CD4-positive, alpha-beta T cell treated with Interleukin-15 for 1 hour (primary cell): ENCODE data around the gene LRRC4B.

Experiments used
- DNase-seq: peaks from one replicate; pipeline ENCODE4 v3.0.0-alpha.2; 2020

Gene LRRC4B

DNA sequence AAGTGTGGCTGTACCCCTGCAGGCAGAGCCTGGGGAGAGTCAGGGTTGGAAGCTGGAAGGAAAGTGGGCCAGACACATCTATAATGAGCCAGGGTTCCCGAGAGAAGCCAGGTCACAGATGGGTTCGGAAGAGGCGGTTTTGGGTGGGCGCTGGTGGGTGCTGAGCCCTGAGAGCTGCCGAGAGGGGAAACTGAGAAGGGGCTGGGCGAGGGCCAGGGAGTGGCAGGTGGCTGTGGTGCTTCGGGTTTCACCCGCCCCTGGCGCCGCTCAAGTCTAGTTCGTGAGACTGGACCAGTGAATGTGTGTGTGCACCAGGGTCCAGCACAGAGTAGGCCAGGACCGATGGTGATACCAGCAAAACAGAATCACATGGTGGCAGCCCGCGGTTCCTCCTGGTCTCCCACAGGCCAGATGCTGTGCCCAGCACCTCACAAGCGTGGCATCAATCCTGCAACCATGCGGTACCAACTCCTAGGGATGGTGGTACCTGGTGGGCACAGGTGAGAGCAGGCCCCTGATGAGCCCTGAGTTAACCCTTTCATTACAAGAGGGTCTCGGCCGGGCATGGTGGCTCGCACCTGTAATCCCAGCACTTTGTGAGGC is 1.8 kb upstream of the LRRC4B start:
- no peak for DNase-seq

DNA sequence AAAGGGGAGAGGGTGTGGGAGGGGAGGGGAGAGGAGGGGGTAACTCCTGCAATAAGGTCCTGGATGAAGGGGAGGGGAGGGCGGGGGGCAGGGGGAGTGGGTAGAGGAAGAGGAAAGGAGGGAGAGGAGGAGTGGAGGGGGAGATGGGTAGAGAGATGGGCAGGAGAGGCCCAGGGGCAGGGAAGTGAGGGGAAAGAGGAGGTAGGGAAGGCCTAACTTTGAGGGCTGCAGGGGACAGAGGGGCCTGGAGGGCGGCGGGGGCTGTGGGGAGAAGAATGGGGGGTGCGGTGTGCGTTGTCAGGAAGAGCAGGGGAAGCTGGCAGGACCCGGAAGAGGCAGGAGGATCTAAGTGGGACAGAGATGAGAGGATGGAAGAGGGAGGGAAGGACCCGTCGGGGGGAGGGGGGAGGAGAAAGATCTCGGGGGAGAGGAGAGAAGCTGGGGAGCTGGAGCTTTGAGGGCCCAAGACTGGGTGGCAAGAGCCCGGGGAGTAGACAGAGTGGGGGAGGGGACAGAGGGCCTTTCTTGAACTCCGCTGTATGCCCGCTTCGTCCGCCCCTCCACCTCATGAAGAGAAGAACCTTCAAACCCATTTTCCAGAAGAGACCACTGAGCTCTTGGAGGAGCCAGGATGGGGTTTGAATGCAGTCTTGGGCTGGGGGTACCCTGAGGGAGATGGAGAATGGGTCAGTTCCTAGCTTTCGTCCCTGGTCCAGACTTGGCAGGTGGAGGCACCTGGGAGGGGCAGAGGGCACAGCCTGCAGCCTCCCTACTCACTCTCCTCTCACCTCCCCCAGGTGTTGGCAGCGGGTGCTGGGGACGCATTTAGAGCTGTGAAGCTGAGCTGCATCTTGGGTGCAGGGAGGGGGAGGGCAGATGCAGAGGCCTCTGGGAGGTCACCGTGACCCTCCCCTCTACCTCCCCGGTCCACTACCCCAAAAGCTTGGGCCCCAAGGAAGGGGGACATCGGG is 778 bp upstream of the LRRC4B start:
- DNase-seq, result no peak

DNA sequence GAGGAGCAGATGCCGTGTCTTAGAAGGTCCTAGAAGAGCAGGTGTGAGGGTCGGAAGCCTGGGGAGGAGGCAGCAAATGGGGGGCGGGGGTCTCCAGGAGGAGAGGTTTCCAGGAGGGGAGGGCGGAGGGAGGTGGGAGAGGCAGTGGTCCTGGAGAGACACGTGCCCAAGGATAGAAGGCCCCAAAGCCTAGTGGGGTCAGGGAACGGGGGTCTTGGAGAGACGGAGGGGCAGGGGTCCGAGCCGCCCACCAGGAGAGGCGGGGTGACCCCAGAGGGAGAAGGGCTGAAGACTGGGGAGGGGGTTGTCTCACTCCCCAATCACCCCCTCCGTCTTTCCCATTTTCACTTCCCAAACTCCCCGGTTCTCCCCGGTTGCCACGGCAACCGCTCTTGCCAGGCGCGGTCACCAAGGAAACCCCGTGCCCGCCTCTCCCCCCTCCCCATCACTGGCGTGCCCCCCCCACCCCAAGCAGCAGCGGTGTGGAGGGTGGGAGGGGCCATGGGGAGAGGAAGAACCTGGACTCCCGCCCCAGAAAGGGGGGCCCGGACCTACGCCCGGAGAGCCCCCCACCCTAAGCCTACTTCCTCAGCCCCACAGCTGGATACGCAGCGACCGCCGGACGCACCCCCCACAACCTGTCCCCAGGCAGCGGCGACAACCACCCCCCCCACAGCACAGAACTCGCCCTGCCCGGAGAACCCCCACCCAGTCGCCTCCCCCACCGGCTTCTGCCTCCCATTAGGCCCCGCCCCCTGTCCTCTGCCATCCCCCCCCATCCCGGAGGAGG is 988 bp downstream of the LRRC4B start:
- DNase-seq, result no peak

DNA sequence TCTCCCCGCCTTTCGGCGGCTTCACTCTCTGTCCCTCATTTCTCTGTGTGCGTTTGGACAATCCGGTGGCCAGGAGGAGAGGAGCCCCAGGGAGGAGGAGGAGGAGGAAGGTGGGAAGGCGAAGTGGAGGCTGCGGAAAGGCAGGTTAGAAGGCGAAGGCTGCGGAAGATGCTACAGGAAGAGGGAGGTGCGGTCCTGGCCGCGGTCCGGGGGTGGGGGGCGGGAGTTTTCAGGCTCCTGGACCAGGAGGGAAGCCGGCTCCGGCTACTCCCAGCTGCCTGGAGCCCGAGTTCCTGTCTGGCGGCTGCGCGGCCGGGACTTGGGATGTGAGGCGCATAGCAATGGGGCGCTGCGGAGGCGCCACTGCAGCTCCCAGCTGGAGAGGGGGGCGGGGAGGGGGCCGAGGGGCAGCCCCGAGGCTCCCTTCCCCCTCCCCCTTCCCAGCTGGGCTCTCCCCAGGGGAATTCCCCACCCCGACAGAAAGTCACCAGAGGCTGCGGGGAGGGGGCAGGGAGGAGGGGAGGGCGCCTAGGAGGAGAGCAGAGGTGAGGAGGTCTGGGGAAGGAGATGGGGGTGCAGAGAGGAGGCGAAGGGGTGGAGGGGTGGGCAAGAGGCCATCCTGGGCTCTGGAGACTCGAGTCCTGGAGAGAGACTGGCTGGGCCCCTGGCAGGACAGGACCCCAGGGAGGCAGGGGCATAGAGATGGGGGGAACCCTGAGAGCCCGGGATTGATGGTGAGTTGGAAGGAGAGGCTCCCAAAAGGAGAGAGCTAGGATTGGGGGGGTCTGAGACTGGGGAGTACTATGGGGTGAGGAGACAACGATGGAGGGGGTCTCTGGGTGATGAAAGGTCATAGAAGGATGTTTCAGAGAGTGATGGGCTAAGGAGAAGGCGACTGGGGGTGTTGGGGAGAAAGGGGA is 2.0 kb downstream of the LRRC4B start:
- no peak for DNase-seq

DNA sequence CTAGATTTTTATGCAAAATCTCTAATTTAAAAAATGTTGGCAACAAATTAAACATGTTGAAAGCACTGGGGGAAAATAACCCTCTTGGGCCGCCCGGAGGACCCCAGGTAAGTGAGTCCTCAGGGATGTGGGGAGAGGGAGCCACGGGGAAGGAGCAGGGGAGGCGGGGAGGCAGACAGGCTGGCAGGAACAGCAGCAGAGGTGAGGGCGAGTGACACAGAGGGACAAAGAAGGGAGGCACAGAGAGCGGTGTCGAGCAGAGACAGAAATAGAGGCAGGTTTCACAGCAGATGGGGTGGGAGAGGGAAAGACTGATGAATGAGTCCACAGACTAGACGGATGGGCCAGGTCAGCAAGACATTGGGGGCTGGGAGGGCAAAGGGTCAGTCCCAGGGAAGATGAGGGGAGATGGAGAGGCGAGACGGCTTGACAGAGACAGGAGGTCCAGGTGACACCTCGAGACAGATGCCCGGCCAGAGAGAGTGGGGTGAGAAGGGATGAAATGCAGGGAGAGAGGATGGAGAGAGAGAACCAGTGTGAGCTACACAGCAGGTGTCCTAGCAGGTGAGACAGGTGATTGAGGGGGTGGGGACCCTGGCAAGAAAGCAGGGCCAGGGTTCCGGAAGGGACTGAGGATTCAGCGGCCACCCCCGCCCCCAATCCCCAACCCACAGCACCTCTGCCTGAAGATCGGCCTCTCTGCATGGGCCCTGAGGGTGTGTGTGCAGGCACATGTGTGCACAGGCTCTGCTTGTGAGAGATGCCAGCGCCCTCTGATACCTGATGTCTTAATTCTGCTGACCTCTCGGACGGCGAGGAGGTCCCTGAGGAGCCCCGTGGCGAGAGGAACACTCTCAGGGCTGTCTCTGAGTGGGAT is 3.8 kb downstream of the LRRC4B start:
- no peak for DNase-seq

DNA sequence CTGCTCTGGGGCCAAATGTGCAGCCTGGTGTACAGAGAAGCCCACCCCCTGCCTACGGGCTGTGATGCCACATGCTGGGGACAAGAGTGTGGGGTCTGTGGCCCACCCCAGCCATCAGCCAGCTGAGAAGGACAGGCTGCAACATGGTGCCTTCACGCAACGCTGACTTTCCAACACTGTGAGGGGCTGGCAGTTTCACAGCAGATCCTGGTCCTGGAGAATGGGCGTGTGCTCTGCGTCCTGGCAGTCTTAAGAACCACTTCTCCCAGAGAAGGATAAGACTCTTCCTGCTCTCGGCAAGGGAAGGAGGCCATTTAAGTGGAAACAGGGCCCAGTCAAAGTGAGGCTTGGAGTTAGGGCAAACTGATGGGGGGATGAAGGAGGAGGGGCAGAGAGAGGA is 4.6 kb downstream of the LRRC4B start:
- no peak for DNase-seq

DNA sequence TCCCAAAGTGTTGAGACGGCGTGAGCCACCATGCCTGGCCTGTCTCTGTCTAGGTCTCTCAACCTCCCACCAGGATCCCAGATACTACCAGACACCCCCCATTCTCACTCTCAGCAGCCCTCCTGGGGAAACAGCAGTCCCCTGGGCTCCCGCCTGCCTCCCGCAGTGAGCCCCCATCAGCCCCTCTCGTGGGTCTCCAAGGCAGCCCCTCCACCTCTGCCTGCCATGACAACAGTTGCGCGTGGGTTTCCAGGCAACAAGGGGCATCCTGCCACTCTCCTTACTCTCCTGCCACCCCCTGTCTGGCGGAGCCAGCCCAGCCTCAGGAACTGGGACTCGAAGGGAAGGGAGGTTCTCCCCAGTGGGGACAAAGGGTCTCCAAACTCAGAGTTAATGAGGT is 5.2 kb downstream of the LRRC4B start:
- DNase-seq, result no peak

DNA sequence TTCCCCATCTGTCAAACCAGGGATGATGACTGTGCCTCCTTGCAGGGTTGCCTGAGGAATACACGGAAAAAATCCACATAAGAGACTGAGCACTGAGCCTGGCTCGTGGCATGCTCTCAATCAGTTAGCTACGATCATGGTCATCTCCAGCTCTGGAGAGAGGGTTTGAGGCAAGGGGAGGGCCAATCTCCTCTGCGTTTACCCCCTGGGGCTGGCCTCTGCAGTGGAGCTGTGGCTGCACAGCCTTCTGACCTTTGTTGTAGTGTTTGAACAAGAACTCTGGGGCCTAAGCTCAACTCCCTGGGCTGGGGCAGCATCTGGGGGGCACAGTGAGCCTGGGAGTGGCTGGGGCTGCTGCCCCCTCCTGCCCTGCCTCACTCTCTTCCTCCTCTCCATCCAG is 5.9 kb downstream of the LRRC4B start:
- no peak for DNase-seq

DNA sequence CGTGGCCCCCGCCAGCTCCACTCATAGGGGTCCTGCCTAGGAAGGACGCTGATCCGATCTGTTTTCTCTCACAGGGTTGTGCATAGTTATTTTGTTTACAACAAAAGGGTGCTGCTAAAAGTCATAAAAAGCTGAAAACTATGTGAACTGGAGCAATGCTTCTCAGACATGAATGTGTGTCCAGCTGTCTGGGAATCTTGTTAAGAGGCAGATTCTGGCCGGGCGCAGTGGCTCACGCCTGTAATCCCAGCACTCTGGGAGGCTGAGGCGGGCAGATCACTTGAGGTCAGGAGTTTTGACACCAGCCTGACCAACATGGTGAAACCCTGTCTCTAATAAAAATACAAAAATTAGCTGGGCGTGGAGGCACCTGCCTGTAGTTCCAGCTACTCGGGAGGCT is 8.6 kb downstream of the LRRC4B start:
- no peak for DNase-seq

DNA sequence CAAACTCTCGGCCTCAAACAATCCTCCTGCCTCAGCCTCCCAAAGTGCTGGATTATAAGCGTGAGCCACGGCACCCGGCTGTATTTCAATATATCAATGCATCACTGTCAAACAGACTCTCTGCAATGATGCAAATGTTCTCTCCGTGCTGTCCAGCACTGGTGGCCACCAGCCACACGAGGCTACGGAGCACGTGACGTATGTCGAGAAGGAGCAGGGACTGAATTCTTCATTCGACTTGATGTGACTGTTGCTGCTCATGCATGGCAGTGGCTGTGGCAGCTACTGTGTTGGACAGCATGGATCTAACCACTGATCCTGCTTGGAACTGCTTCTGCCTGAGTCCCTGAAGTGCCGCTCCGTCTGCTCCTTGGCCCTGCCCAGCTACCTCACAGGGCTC is 9.8 kb downstream of the LRRC4B start:
- no peak for DNase-seq

DNA sequence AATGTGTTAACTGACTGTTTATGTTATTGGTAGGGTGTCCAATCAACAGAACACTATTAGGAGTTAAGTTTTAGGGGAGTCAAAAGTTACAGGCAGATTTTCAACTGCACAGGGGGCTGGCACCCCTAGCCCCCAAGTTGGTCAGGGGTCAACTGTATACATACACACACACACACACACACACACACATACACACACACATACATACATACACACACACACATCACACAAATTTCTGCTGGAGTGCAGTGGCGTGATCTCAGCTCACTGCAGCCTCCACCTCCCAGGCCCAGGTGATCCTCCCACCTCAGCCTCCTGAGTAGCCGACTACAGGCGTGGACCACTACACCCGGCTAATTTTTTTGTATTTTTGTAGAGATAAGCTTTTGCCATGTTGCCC is 10.2 kb downstream of the LRRC4B start:
- no peak for DNase-seq

DNA sequence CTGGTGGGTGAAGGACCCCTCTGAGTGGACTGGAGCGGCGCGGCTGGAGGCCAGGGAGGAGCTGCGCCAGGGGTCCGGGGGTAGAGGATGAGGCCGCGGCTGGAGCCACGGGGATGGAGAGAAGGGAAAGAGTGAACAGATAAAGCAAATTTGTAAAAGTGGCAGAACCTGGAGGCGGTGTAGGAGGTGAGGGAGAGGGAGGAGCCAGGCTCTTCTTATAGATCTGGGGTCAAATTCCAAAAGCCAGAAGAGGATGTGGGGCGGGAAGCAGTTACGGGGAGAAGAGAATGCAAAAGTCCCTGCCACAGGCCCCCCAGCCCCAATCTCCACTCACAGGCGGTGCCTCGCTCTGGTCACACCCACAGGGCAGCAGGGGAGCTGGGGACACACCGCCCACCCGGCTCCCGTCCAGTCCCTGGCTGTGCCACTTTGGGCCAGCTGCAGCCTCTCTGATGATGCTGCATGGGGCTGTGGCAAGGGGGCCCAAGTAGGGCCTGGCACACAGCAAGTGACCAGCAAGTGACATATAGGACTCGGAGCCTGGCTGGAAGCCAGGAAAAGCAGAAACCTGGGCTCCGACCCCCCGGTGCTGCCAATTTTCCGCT is 11.1 kb downstream of the LRRC4B start:
- DNase-seq, result no peak

DNA sequence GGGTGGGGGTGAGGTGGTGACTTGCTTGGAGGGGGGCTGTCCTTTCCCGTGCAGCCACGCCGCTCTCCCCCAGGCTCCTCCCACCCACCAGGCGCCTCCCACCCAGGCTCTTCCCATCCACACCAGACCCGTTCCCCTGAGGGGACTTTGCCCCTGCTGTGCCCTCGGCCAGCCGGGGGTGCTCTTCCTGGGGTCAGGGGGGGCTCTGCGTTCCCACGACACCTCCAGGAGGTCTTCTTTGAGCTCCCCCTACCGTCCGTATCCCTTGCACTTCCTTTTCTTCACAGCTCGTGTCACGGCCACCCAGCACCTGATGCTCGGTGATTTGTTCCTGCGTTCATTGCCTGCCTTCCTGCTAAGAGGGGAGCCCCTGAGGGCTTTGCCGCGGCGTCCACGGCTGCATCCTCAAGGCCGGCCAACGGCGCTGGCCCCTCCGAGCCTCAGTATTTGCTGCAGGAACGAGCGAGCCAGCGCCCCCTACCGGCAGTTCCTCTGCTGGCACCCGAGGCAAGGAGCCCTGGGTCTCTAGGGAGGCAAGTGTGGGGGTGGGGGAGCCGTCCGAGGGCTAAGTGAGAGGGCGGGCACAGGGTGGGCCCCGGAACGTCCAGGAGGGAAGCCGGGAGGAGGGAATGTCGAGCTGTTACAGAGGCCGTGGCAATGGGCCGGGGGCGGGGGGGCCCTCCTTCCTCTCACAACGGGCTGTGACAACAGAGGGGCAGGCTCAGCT is 11.8 kb downstream of the LRRC4B start:
- peak; percentile 64 for DNase-seq

DNA sequence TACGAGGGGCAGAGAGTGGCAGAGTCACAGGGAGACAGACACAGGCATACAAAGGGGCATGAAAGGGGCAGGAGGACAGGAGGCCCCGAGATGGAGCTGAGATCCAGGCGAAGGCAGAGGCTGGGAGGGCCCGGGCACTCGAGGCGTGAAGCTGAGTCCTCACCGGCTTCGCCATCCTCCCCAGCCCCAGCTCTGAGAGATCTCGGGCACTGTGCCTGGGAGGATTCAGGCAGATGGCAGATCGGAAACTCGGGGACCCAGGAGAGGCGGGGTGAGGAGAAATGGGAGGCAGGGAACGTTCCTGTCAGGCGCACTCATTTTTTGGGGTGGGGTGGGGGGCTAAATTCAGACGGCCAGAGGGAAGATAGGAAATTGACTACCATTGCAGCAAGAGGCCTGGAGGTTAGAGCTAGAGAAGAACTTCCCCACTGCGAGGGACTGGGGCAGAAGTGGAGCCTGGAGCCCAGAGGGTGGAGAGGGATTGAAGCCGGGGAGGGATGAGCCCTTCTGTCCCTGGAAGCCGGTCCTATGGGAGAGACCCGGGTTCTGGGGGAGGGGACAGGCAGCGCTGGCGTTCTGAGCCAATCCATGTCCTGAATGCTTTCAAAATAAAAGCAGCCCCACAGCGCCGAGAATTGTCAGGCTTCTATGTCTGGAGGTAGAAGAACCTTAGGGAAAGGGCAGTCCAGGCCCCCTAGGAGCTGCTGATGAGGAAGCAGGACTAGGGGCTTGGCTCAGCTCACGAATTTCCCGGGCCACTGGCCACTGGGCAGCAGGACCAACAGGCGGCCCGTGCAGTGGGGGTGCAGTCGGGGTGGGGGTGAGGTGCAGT is 12.6 kb downstream of the LRRC4B start:
- DNase-seq, result no peak

DNA sequence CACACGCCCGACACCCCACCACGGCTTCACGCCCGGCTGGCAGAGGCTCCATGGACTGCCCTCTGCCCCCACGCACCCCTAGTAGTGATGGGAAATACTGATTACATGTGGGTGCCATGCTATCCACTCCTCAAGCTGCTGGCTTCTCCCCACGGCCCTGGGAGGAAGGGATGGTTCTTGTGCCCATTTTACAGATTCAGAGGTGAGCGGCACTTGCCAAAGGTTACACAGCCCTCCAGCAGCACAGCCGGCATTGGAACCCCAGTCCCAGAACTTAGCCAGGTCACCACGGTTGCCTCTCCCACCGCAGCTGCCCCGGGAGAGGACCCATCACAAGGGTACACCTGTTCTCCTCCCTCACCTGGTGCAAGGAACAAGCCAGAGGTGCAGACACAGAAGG is 13.2 kb downstream of the LRRC4B start:
- no peak for DNase-seq

DNA sequence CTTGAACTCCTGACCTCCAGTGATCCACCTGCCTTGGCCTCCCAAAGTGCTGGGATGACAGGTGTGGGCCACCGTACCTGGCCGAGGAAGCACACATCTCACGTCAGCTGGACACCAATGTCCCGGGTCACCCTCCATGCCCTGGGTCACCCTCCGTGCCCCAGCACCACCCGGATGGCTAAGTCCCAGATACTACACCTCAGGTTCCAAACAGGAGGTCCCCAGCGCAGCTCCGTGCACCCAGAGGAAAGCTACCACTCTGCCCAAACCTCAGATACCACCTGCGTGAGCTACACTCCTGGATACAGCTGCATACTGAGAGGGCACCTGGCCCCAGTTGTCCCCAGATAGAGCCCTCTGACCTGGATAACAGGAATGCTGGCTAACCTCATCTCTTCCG is 14.0 kb downstream of the LRRC4B start:
- DNase-seq, result no peak

DNA sequence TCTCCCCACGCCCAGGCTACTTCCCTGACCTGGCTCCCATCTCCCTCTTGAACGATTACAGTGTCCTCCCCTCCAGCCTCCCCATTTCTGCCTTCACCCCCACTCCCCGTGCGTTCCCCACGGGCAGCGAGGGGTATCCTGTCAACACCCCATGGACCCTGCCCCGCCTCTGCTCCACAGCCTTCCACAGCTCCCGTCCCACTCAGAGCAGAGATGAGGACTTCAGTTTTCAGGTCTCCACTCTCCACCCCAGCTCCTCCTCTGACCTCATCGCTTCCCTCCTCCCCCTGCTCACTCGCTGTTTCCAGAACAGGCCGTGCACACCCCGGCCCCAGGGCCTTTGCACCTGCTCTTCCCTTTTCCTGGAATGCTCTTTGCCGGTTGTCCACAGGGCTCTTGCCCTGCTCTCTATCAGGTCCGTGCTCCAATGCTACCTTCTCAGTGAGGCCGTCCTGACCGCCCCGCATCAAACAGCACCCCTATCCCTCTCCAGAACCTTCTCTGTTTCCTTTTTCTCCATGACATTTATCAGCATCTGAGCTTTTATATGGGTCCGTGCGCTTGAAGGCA is 15.0 kb downstream of the LRRC4B start:
- DNase-seq, result no peak

DNA sequence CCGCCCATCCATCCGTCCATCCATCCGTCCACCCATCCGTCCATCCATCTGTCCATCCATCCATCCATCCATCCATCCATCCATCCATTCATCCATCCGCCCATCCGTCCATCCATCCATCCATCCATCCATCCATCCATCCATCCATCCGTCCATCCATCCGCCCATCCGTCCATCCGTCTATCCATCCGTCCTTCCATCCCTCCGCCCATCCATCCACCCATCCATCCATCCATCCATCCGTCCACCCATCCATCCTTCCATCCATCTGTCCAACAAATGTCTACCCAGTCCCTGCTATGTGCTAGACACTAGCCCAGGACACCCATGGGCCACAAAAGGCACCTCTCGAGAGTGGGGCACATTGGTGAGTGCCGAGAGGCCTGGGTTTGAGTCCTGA is 15.7 kb downstream of the LRRC4B start:
- DNase-seq, result no peak

DNA sequence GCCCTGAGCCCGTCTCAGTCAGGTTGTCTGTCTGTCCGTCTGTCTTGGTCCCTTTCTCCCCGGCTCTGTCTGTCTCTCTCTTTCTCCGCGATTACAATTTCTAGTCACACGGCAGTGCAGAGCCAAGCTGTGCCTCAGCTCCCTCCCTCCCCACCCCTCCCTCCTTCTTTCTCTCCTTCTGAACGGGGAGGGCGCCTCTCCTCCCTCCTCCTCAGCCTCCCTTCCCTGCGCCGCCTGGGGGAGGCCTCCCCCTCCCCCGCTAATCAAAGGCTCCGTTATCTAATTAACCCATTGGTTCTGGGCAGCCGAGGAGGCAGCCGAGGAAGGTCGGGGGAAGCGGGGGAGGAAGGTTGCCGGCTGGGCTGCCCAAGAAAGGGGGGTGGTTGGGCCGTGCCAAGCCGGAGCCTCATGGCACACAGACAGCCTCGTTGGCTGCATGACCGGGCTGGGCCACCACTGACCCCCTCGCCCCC is 16.5 kb downstream of the LRRC4B start:
- no peak for DNase-seq
